Activated CD4-positive, CD25-positive, alpha-beta regulatory T cell treated with anti-CD3 and anti-CD28 coated beads, Interleukin-2, amount 50 U/mL, for 16 hours (primary cell): ENCODE results near the gene AMPD1.

Experiments used
- DNase-seq: peaks from one replicate; pipeline ENCODE4 v3.0.0-alpha.2; 2020; ENCODE audit warnings: low read depth, low spot score

The AMPD1 gene

GRCh38 chr1:114700036-114700600, 4.8 kb upstream of the AMPD1 start:
- no peak for DNase-seq

- no peak for DNase-seq
Observed at GRCh38 chr1:114696810-114697209, 1.5 kb upstream of the AMPD1 start.

GRCh38 chr1:114694540-114695310, 621 bp downstream of the AMPD1 start:
- no peak for DNase-seq

- DNase-seq, result no peak
Observed at GRCh38 chr1:114692947-114693346, 2.4 kb downstream of the AMPD1 start.

- DNase-seq, result no peak
Observed at GRCh38 chr1:114691061-114691460, 4.3 kb downstream of the AMPD1 start.

- DNase-seq, result no peak
Observed at GRCh38 chr1:114690148-114690547, 5.2 kb downstream of the AMPD1 start.

GRCh38 chr1:114688526-114688925, 6.8 kb downstream of the AMPD1 start:
- DNase-seq, result no peak

GRCh38 chr1:114685851-114686250, 9.5 kb downstream of the AMPD1 start:
- no peak for DNase-seq

- DNase-seq, result no peak
Observed at GRCh38 chr1:114677691-114678090, 17.7 kb downstream of the AMPD1 start.

- DNase-seq, result no peak
Observed at GRCh38 chr1:114676115-114676514, 19.2 kb downstream of the AMPD1 start.

- no peak for DNase-seq
Observed at GRCh38 chr1:114671939-114672275, 23.4 kb downstream of the AMPD1 start.

- DNase-seq, result no peak
Observed at GRCh38 chr1:114671011-114671938, 24.1 kb downstream of the AMPD1 start.

GRCh38 chr1:114670083-114671010, 25.0 kb downstream of the AMPD1 start:
- peak; percentile 62 for DNase-seq

- no peak for DNase-seq
Observed at GRCh38 chr1:114669562-114670082, 25.7 kb downstream of the AMPD1 start, which contains the start of gene DENND2C. Gene DENND2C (minus strand): TSS chr1:114670049. CDS start chr1:114625984, 44,065 bp downstream.

GRCh38 chr1:114668784-114669561, 26.4 kb downstream of the AMPD1 start:
- DNase-seq, result no peak

- no peak for DNase-seq
Observed at GRCh38 chr1:114668373-114668772, 27.0 kb downstream of the AMPD1 start.

GRCh38 chr1:114666954-114667353, 28.4 kb downstream of the AMPD1 start:
- DNase-seq, result no peak

GRCh38 chr1:114660238-114660637, 35.1 kb downstream of the AMPD1 start:
- DNase-seq, result no peak

GRCh38 chr1:114651893-114652292, 43.5 kb downstream of the AMPD1 start:
- no peak for DNase-seq

- DNase-seq, result no peak
Observed at GRCh38 chr1:114648503-114648902, 46.8 kb downstream of the AMPD1 start.
